MV-4-11 (cell line): ENCODE data around the gene ANO7.

Source experiments
- DNase-seq: peaks from one replicate; lab custom pipeline; 2025; lab: John Stamatoyannopoulos, UW

The ANO7 gene

DNA sequence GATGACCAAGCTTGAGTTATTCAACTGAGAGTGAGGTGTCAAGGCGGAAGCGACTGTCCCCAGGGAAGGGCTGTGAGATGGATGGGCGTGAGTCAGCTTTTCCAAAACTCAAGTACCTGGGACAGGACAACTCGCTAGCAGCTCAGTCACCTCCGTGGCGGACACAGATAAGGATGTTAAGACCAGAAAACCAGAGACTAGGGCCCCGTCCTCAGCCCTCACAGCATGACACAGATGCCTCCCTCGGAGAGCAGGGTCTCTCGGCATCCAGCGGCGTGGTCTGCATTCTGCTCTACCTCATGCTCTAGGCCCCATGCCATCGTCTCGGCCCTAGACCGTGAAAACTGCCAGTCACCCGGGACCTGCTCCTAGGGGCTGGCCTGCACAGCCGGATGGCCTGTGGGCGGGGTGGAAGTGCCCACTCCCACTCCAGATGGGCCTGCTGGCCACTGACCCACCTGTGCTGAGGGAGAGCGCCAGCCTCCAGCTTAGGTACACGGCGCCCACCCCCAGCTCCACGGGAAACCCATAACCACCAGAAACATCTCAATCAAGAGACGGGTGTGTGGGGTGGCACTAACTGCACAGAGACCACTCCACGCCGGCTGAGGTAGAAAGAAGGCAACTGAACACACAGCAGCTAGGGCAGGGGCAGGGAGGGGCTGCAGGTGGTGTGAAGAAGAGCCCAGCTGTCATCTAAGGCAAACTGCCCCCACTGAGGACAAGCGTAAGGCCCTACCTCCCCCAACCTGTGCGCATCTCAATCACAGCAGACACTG, 39.8 kb downstream of the ANO7 start:
- DNase-seq: no peak

- no peak for DNase-seq
Observed at GRCh38 chr2:241228860-241229516, 40.5 kb downstream of the ANO7 start.

- DNase-seq: no peak
Observed at GRCh38 chr2:241229563-241230401, 41.3 kb downstream of the ANO7 start.

DNA sequence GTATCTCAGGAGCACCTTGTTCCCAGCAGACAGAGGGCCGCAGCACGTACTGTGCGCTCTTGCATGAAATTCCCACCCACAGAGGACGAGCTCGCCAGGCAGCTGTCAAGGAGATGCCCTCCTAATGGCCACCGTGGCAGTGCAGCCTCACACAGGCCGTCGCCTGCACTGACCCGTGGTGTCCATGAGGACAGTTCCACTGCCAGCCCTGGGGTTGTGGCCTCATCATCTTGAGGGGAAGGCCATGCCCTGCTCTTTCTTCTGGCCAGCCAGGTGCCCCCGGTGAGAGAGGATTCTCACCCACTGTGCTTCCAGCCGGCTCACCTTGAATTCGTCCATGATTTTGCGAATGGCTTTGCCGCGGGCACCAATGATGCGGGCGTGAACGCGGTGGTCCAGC, 42.0 kb downstream of the ANO7 start:
- DNase-seq: no peak

GRCh38 chr2:241232736-241233575, 44.5 kb downstream of the ANO7 start:
- DNase-seq: no peak

DNA sequence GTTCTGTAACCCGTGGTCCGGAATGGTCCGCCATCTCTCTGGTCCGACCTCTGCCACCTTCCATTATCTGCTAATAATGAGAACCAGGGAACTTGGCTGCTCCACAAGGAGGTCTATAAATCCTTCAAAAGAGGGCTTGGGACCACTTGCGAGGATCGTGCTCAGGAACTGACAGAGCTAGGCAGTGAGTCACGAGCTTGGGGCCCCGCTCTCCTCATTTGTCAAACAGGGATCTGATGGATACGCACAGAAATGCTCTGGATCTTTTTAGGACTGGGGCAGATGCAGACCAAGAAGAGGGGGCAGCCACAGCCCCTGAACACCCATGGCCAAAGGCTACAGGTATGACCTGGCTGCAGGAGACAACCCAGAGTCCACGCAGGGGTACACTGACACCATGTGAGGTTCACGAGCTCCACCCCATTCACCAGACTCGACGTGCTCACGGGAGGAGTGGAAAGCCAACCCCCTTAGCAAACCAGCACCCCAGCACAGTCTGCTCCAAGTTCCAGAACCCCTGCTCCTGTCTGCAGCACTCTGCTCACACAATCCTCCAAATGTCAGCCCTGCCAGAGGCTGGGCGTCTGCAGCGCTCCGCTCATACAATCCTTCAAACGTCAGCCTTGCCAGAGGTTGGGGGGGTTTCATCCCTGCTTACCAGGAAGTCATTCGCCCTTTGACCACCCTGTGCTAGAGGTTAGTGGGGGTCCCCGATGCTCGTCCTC, 45.8 kb downstream of the ANO7 start:
- DNase-seq: no peak

GRCh38 chr2:241234962-241235740, 46.7 kb downstream of the ANO7 start:
- no peak for DNase-seq

DNA sequence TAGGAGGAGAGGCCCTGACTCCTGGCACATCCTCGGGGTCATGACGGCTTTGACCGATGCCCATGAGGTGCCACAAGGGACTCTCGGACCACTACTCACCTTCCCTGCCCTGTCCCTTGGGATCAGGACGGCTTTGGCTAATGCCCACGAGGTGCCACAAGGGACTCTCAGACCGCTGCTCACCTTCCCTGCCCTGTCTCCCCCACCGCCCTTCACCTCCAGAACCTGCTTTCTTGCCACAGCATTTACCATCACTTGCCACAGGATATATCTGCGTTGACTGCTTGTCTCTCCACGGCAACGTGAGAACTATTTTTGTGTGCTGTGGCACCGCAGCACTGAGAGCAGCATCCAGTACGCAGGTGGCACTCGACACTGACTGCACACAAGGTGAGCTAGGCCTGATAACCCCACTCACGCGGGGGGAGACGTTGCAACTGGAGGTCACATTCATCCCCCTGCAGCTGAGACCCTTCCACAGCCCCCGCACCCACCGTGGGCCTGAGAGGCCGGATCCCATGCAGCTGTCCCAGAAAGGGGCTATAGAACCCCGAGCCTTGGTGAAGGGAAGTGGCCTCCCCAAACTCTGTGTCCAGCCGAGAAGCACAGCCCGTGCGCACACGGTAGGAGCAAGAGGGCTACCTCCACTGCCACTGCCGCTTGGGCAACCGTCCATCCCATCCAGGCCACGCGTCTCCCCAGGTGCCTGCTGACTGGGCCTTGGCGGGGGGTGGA, 47.5 kb downstream of the ANO7 start:
- no peak for DNase-seq

DNA sequence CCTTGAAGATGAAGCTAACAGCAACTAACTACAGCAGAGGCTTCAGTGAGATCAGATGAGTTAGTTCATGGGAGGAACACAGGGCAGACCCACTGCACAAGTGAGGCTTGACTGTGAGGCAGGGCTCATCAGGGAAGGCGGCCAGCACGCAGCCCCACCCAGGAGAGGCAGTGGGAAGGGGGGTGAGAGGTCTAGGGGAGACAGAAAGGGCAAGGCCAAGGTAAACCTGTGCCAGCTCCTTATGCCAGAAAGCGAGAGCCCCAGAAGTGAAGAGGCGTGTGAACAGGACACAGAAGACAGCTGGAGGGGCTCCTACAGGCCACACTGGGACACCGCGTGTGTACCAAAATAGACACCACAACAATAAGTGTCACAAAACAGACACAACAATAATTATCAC, 48.6 kb downstream of the ANO7 start:
- no peak for DNase-seq

GRCh38 chr2:241237949-241238371, 49.5 kb downstream of the ANO7 start:
- DNase-seq: no peak

GRCh38 chr2:241238693-241239198, 50.3 kb downstream of the ANO7 start:
- DNase-seq: no peak

DNA sequence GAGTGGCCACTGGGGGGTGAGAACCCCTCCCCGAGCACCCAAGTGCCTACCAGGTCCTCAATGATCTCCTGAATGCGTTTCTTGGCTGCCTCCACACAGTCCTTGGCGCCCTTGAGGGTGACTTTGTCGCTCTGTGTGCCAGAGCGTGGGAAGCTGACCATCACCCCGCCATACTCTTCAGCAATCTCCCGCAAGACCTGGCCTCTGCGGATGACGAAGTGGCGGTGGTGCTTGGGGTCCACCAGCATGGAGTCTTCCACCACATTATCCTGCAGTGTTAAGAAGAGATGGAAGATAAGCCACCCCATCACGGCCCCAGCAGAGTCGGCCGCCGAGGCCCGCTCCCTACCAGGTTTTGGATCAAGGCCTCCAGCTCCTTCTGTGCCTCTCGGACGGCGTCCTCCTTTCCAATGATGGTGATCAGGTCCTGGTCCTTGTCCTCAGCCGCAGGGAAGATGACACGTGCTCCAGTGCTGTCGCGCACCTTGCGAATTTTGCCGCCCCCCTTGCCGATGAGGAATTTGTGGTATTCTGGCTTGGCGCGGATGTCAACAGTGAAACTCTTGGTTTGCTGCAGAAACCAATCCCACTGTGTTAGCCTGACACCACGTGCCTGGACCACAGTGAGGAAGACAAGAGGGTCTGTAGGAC, 51.2 kb downstream of the ANO7 start:
- no peak for DNase-seq

DNA sequence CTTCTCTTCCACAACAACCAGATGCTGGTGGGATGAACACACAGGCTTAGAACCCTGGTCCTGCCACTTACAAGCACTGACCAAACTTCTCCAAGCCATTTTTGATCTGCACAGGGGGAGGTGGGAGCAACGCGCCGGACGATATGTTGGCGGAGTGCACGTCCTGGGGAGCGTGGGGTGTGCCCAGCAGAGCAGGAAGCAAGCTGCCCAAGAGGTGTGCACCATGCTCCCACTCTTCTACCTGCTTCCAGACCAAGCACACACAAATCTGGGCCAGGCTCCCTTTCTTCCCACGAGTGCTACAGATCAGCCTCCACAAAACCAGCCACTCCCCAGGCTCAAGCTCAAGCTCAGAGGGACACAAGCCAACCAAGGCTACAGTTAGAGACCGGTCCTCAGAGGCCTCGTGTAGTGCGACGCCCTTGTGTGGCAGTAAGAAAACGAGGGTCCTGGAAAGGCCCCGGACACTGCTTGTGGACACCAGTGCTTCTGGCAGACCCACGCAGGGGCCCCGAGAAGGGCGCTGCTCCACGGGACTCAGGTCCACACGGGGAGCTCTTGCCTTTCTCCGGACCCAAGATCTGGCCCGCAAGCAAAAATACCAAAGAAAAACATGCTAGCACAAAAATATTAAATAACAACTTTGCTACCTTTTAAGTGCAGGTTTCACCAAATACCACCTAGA, 52.0 kb downstream of the ANO7 start:
- DNase-seq: no peak

GRCh38 chr2:241241669-241242068, 53.2 kb downstream of the ANO7 start:
- DNase-seq: peak; percentile 32

DNA sequence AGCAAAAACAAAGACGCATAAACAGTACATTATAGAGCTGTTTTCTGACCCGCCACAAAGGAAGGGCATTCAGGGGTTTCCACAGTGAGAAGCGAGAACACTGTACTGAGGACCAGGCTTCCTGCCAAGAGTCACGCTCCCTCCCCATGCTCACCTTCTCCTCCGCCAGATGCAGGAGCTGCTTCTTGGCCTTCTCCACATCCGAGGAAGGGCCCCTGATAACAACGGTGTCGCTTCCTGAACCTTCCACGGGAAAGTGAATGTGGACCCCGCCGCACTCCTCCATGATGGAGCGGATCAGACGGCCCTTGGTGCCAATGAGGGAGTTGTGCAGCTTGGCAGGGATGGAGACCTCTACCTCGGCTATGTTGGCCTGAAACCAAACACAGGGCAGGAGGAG, 53.8 kb downstream of the ANO7 start:
- no peak for DNase-seq

- DNase-seq: no peak
Observed at GRCh38 chr2:241244368-241244767, 55.9 kb downstream of the ANO7 start.

DNA sequence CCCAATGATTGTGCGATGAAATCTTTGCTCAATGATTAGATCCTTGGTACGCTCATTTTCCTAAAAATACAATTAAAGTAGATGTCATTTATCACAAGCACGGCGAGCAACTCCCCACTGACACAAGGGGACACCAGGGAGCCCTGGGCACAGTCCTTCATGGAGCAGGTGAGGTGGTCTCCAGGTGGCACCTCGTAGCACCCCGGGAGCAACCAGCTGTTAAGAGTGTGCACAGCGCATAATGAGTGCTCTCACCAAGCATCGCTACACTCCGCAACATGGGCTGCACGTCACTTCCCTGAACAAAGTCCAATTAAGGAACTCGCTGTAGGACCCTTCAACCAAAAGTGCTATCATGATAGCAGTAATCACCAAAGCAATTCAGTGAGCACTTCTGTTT, 59.8 kb downstream of the ANO7 start:
- no peak for DNase-seq

DNA sequence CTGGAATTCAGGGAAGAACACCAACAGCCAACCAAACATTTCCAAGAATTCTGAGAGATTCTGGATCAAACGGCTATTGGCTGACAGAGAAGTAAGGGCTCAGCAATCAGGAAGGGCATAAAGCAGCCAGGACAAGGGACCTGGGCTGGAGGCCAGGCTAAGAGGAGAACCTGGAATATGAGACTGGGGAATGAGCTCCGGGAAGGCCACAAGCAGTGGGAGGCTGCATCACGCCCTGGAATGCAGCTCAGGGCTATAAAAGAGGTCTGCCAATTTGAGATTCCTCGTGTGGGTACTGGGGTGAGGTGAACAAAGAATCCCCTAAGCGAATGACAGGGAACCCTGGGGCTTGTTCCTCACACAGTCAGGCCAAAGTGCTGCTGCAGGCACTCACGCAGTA, 60.4 kb downstream of the ANO7 start:
- no peak for DNase-seq
